Activated CD4-positive, alpha-beta T cell treated with anti-CD3 and anti-CD28 coated beads, Interleukin-2, Interleukin-4, amounts not matched to agents 100 ng/mL and 50 ng/mL, durations not matched to agents 16 hours and 8 hours (primary cell): Measurements from ENCODE around the gene FAM184B.
"Not testable (repeated sequence)": the region's sequence is repeated elsewhere in the genome, so short reads cannot be mapped to it uniquely, and the experiment has no call there.

ENCODE experiments used
- DNase-seq: peaks from one replicate; pipeline ENCODE4 v3.0.0-alpha.2; 2020; ENCODE audit warnings: low spot score

Gene FAM184B

DNA sequence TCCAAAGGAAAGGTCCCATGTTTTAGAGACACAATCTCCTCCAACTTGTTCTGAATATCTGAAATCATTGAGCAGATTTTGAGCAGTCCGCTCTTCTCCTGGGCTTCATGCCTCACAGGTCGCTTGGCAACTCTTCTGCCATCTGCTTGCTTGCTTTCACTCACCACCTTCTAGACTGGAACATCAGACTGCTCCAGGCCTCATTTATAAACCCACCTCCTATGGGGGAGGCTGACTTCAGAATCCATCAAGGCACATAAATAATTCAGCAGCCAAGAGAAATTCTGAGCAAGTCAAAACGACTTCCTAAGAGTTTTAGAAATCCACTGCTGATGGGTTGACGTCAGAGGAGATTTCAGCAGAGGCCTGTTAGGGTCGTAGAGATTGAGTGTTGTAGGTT is 64.1 kb downstream of the FAM184B start:
- no peak for DNase-seq

DNA sequence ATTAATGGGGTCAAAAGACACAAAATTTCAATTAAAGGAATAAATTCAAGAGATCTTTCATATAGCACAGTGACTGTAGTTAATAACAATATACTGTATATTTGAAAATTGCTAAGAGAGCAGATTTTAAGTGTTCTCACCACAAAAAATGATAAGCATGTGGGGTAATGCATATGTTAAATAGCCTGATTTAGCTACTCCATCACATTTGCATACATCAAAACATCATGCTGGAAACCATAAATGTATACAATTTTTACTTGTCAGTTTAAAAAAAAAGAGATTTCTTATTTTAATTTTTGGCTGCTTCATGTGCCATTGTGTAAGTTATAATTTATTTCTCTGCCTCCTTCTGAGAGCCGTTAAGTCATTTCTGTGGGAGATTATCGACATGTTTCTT is 65.9 kb downstream of the FAM184B start:
- DNase-seq, result no peak

DNA sequence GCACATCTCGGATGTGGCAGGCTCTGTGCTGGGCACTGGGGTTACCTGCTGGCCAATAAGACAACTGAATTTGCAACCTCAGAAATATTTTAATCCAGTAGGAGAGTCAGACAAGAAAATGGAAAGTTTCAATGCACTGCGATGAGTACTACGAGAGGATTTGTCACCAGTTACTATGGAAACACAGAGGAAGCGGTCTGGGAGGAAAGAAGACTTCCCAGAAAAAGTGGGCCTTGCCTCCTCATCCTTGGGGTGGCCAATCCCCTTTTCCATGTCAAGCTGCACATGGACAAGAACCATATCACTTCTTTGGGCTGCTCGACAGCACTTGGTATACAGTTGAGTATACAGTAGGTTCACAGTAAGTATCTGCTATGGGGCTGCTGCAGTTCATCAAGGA is 67.6 kb downstream of the FAM184B start:
- no peak for DNase-seq

DNA sequence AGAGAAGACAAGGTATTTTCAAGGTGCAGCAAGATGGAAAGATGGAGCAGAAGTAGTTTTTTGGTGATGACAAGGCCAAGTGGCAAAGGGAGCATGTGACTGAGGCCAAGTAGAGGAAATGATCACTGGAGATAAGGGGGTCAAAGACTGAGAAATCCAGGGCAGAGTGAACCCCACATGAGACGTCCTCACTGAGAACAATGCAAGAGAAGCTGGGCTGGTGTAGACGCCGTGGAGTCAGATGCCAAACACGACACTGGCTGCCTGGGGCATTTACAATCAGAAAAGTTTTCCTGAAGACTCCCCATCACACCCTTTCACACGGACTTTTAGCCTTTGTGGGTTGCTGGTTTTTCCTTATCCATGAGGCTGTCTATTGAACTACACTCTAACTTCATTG is 69.3 kb downstream of the FAM184B start:
- DNase-seq, result no peak

- not testable (repeated sequence) for DNase-seq
These were observed 70.2 kb downstream of the FAM184B start for GRCh38 chr4:17711206-17711605.

DNA sequence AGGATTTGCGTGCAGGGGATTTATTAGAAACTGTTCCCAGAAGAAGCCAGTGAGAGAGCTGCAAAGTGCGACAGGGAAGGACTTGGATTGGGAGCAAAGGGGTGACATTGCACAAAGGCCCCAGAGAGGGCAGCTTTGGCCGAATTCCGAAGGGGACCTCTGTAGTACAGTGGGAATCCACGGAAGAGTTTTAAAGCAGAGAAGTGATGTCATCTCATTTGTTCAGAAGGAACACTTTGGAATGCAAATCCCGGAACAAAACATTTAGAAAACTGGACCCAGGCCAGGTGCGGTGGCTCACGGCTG is 71.7 kb downstream of the FAM184B start:
- no peak for DNase-seq

GRCh38 chr4:17708992-17709762 is 72.2 kb downstream of the FAM184B start:
- no peak for DNase-seq

- no peak for DNase-seq
These were observed 73.8 kb downstream of the FAM184B start for GRCh38 chr4:17707671-17708070.

DNA sequence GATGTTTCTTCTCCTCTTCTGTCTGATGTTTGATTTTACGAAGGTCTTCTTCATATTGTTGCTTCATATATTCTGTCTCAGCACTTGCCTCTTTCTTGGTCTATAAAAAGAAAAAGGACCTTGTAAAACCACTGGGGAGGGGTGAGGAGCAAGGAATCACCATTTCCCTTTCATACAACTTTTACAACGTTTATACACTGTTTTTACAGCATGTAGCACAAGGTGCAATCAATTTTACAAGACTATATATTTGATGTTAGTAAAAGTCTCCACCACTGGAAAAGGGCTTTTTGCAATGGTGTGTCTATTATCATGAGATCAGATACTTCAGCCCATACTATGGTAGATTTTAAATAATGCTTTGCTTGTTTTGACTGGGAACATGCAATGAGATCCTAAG is 76.3 kb downstream of the FAM184B start:
- DNase-seq, result no peak

- DNase-seq, result no peak
These were observed 77.3 kb downstream of the FAM184B start for GRCh38 chr4:17704020-17704650.

DNA sequence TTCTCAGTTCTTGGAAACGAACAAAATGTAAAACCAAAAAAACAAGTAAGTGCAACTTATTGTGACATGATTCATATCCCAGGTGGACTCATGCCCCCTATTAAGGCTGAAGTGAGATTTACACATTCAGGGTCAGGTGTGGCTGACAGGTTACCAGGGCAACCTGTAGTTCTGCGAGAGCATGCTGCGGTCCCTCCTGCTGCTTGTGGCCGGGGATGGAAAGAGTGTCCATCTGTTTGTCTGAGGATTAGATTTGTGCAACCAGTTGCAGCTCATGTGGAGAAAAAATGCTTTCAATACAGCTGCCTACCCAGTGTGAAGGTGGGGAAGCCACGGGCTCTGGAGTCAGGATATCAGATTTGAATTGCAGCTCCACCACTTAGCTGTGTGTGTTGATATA is 78.8 kb downstream of the FAM184B start:
- no peak for DNase-seq

DNA sequence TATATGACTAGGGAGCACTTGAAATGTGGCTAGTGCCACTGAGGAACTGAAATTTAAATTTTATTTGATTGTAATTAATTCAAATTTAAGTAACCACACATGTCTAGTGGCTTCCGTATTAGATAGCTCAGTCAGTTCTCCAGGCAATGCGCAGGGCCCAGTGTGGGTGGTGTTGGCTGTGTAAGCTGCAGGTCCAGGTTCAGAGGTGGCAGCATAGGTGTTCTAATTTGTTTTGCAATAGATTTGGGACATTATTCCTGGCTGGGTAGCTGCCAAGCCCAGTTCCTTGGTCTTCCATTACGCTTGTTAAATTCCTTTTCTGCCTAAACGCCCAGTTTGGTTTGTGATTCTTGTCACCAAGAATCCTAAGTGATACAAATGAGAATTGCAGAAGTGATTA is 79.5 kb downstream of the FAM184B start:
- DNase-seq, result no peak

GRCh38 chr4:17701138-17701839 is 80.1 kb downstream of the FAM184B start:
- no peak for DNase-seq

GRCh38 chr4:17699380-17699779 is 82.0 kb downstream of the FAM184B start:
- DNase-seq, result no peak

- no peak for DNase-seq
These were observed 83.3 kb downstream of the FAM184B start for GRCh38 chr4:17698116-17698515.

DNA sequence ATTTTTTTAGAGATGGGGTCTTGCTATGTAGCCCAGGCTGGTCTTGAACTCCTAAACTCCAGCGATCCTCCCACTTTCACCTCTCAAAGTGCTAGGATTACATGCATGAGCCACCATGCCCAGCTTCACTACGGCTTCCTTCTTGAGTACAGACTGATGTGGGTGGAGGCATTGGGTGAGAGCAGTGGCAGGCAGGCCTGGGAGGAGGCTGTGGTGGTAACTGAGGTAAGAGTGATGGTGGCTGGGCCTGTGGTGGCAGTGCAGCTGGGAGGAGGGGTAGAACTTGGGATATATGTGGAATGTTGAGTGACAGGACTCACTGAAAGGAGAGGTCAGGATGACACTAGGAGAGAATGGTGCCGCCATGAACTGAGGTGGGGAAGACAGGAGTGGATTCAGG is 86.1 kb downstream of the FAM184B start:
- no peak for DNase-seq

- DNase-seq, result no peak
These were observed 86.9 kb downstream of the FAM184B start for GRCh38 chr4:17694552-17694951.

GRCh38 chr4:17690898-17691297 is 90.5 kb downstream of the FAM184B start:
- no peak for DNase-seq

- DNase-seq, result no peak
These were observed 91.3 kb downstream of the FAM184B start for GRCh38 chr4:17690135-17690534.

DNA sequence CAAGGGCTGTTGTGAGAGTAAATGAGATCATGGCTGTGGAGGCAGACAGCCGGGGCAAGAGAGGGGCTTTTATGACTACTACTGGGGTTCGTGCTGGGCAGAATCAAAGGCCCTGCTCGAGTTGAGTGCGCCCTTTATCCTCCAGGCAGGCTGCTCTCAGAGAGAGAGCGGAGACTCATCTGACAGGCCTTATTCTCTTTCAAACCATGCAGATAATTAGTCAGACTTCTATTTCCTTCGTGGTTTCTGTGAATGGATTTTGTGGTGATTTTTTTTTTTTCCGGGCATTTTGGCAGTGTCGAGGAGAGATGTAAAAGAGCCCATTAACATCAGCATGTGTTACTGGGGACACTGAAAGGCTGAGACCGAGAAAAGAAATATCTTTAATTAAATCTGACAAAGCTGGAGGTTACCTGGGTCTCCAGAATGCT is 93.4 kb downstream of the FAM184B start:
- DNase-seq, result no peak

- DNase-seq, result no peak
These were observed 94.1 kb downstream of the FAM184B start for GRCh38 chr4:17687237-17687857.

- DNase-seq, result not testable (repeated sequence)
These were observed 96.8 kb downstream of the FAM184B start for GRCh38 chr4:17684648-17685047.

DNA sequence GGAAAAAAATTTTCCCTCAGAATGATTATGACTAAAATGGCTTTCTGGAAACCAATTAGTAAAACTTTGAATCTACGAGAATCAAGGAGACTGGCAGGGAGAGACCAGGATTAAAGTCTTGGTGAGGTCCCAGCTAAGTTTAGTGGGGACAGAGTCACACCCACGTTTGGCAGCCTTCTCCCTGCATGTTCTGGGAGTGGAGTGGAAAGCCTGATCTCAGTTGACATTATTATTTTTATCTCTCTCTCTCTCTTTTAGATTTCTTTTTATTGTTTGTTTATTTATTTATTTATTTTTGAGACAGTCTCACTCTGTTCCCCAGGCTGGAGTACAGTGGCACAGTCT is 99.2 kb downstream of the FAM184B start:
- no peak for DNase-seq
